Fibroblast of gingiva (primary cell): Measurements from ENCODE around the gene ASB4.
"Not testable (repeated sequence)": the region's sequence is repeated elsewhere in the genome, so short reads cannot be mapped to it uniquely, and the experiment has no call there.

Experiments used
- DNase-seq: peaks from one replicate; pipeline ENCODE4 v3.0.0-alpha.2; 2011; ENCODE audit warnings: low read depth

ASB4 gene

DNA sequence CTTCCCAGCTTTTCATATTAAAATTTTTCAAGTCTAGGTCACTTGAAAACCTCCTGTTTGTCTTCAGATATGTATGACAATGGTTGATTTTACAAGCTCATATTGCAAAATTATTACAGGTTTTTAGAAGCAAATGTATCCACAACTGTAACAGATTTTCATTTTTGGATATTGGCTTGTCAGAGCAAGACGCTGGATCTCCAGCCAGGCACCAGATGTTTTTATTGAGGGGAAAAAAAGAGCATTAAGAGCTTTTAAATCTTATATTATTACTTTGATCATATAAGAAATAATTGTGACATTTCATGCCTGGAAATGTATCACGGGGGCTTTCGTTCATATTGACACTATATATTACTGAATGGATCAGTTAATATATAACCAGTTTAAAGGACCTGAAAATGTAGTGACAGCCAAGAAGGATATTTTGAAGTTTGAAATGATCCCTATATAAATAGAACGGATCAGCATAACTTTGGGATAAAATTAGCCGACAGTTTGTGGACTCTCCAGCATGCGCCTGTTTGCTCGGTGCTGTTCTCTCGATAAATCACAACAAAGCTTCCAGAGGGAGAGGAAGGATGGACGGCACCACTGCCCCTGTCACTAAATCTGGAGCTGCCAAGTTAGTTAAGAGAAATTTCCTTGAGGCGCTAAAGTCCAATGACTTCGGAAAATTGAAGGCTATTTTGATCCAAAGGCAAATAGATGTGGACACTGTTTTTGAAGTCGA lies at the start of gene ASB4:
Gene ASB4 (plus strand): TSS at position 553 of the 733 bp plus-strand sequence. CDS start 29 bp downstream, at position 582.
- DNase-seq = no peak

- no peak for DNase-seq
Measured at GRCh38 chr7:95436407-95436806, 49.3 kb upstream of the ASB4 start.

DNA sequence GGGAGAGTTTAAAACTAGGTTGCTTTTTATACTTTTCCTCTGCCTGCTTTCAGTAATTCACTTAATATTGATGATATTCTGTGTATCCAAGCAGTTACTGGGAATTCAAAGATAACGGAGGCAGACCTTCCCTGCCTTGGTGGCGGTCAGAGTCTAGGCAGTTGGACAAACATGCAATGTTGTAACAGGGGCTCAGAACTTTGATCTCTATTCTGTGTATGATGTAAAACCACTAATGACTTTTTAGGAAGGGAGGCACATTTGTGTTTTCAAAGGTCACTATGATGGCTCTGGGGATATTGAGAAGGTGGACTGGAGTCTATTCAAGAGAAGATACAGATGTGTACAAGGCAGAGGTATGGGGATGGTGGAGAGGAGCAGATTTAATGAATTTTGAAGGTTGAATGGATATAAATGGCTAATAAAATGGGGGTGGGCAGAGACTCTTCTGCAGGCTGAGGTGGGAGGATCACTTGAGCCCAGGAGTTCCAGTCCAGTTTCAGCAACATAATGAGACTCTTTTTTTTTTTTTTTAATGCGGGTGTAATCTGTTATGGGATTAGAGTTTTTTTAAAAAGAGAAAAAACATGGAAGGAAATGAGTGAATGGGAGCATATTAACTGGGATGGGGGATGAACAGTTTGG lies 45.2 kb upstream of the ASB4 start:
- DNase-seq = no peak

- no peak for DNase-seq
Measured at GRCh38 chr7:95441042-95441823, 44.5 kb upstream of the ASB4 start.

DNA sequence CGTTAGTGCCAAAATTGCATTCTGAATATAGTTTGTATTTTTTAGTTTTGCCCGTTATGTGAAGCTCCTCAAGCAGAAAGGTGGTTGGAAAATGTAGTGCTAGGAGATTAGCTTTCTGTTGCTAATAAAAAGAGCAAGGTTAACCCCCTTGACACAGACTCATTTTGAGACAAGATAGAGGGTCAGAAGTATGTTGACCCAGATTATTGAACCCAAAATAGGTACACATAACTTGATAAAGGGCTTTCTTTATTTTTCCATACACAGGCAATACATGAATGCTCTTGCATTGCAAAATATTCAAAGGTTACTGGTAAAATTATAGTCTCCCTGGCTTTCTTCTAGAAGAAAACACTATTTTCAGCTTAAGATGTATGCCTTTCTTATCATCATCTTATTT lies 40.9 kb upstream of the ASB4 start:
- no peak for DNase-seq

- no peak for DNase-seq
Measured at GRCh38 chr7:95446618-95447017, 39.1 kb upstream of the ASB4 start.

DNA sequence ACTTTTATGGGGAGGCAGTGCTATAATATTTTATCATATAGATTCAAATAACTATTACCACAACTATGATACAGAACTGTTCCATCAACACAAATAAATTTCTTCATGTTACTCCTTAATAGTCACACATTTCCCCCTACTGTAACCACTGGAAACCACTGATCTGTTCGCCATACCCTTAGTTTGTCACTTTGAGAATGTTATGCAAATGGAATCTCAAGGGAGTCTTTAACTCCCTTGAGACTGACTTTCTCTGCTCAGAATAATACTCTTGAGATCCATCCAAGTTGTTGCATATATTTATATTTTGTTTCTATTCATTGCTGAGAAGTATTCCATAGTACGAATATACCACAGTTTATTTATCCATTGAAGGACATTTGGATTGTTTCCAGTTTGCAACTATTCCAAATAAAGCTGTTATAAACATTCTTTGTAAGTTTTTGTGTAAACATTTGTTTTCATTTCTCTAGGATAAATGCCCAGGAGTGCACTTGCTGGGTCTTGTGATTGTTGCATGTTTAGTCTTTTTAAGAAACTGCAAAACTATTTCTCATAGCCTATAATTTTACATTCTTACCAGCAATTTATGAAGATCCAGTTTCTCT lies 31.2 kb upstream of the ASB4 start:
- no peak for DNase-seq

- no peak for DNase-seq
Measured at GRCh38 chr7:95457947-95458346, 27.8 kb upstream of the ASB4 start.

DNA sequence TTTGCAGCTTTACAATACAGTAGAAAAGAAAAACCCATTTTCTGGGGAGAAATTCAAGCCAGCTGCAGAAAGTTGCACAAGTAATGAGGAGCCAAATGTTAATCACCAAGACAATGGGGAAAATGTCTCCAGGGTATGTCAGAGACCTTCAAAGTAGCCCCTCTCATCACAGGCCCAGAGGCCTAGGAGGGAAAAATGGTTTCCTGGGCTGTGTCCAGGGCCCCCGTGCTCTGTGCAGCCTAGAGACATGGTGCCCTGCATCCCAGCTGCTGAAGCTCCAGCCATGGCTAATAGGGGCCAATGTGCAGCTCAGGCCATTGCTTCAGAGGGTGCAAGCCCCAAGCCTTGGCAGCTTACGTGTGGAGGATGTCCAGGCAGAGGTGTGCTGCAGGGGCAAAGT lies 25.1 kb upstream of the ASB4 start:
- DNase-seq = not testable (repeated sequence)

- DNase-seq = no peak
Measured at GRCh38 chr7:95467912-95468607, 17.7 kb upstream of the ASB4 start.

- no peak for DNase-seq
Measured at GRCh38 chr7:95469187-95469586, 16.6 kb upstream of the ASB4 start.

- DNase-seq = no peak
Measured at GRCh38 chr7:95469848-95470247, 15.9 kb upstream of the ASB4 start.

DNA sequence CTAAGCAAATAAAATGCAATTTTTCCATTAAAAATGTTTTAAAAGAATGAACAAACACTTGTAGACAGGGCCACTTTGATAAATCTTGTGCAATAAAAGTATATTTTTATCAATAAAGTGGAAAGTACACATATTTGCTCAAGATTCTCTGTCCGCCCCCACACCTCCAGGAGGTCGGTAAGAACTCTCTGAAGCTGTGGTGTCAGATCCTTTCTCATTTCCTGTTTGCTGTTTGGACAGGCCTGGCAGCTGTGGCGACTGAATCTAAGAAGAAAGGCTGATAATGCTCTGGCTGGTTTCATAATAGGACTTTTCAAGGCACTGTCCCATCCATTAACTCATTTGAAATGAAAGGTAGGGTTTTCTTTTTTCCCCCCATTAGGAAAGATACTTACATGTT lies 15.3 kb upstream of the ASB4 start:
- no peak for DNase-seq

DNA sequence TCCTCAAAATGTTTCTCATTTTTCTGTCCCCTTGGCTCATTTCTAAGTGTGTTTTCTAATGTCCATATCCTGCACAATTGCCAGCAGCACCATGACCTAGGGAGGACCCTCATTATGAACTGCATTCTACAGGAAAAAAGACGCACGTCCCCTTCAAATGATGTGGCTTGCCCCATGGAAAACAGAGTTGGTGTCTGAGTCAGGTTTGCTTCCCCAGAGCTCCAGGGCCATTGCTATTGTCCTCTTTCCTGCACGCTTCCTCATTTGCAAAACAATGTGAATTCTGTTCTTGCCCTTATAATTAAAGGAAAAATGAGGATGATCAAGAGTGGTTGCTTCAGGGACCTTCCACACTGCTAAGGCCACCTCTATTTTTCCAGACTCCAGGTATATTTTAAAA lies 14.7 kb upstream of the ASB4 start:
- DNase-seq = no peak

GRCh38 chr7:95472581-95473161 lies 13.1 kb upstream of the ASB4 start:
- DNase-seq = peak; percentile 33

- no peak for DNase-seq
Measured at GRCh38 chr7:95473276-95473985, 12.3 kb upstream of the ASB4 start.

GRCh38 chr7:95476072-95476847 lies 9.5 kb upstream of the ASB4 start:
- DNase-seq = no peak

GRCh38 chr7:95476904-95477594 lies 8.7 kb upstream of the ASB4 start:
- peak; percentile 50 for DNase-seq

DNA sequence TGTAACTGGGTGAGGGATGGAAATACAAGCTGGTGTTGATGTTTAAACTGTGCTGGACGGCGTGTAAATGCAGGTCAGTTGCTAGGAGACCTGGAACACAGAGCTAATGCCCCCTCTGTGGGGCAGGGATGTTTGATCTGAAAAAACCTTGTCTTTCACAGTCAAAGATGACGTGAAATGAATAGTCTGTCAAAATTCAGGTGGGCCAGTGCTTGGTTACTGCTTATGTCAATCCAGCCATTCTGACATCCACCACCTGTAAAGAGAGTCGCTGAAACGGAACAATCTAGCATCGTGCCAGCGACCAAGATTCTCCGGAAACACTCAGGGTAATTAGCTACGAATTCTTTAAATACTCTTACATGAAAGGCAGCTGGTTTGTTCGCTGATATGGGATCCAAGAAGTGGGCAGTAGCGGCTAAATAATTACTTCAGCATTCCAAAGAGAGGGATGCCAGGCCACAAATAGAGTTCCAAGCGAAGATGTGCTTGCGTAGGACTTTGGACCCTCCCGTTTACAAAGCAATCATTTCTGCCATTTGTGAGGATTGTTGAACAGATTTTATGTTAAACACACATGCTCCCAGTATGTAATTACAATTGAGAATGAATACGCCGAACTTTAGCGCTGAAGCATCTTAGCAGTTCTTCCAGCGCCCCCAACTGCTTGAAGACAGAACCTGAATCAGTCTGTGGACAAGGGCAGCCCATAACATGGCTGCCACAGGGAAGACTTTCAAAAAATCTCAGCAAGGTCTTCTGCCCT lies 7.3 kb upstream of the ASB4 start:
- peak; percentile 40 for DNase-seq
